SK-N-SH treated with all-trans-retinoic acid at 6 μM for 48 hours (cell line): ENCODE data around the gene BRD3.

Source experiments
- ARNTL ChIP-seq: fragments of 450-650 bp; formaldehyde crosslinking; IDR thresholded peaks from 2 replicates; pipeline ENCODE4 v1.5.0; 2020; ENCODE audit warnings: low read depth, mild to moderate bottlenecking, moderate library complexity, borderline replicate concordance
- CREB5 ChIP-seq: fragments of 250-450 bp; sonication (Bioruptor Pico); IDR thresholded peaks from 2 replicates; pipeline ENCODE4 v1.5.1; 2020; ENCODE audit warnings: low read depth, mild to moderate bottlenecking, moderate library complexity
- CSDC2 ChIP-seq: fragments of 250-450 bp; sonication (Bioruptor Pico); IDR thresholded peaks from 2 replicates; pipeline ENCODE4 v1.5.0; 2020; ENCODE audit warnings: mild to moderate bottlenecking, moderate library complexity
- GLIS3 ChIP-seq: fragments of 250-450 bp; sonication (Bioruptor Pico); IDR thresholded peaks from 2 replicates; pipeline ENCODE4 v1.5.0; 2020; ENCODE audit warnings: mild to moderate bottlenecking, moderate library complexity
- PATZ1 ChIP-seq: fragments of 250-450 bp; sonication (Bioruptor Pico); IDR thresholded peaks from 2 replicates; pipeline ENCODE4 v1.8.0; 2020; ENCODE audit warnings: mild to moderate bottlenecking, moderate library complexity, borderline replicate concordance
- POU6F1 ChIP-seq: fragments of 250-450 bp; sonication (Bioruptor Pico); IDR thresholded peaks from 2 replicates; pipeline ENCODE4 v1.8.0; 2021; ENCODE audit warnings: low read depth, mild to moderate bottlenecking, moderate library complexity, borderline replicate concordance
- PPARA ChIP-seq: fragments of 250-450 bp; sonication (Bioruptor Pico); IDR thresholded peaks from 2 replicates; pipeline ENCODE4 v1.5.0; 2020; ENCODE audit warnings: mild to moderate bottlenecking, borderline replicate concordance
- SNAI2 ChIP-seq: fragments of 250-450 bp; sonication (Bioruptor Pico); IDR thresholded peaks from 2 replicates; pipeline ENCODE4 v1.5.0; 2020; ENCODE audit warnings: mild to moderate bottlenecking, moderate library complexity
- TCF4 ChIP-seq: fragments of 250-450 bp; sonication (Bioruptor Pico); IDR thresholded peaks from 2 replicates; pipeline ENCODE4 v1.8.0; 2021; ENCODE audit warnings: mild to moderate bottlenecking, moderate library complexity, borderline replicate concordance
- TOX ChIP-seq: fragments of 250-450 bp; sonication (Bioruptor Pico); IDR thresholded peaks from 2 replicates; pipeline ENCODE4 v1.8.0; 2021; ENCODE audit warnings: mild to moderate bottlenecking, moderate library complexity, borderline replicate concordance
- TSHZ2 ChIP-seq: fragments of 250-450 bp; sonication (Bioruptor Pico); IDR thresholded peaks from 2 replicates; pipeline ENCODE4 v1.5.0; 2020; ENCODE audit warnings: mild to moderate bottlenecking, moderate library complexity
- ZC3H10 ChIP-seq: fragments of 250-450 bp; sonication (Bioruptor Pico); IDR thresholded peaks from 2 replicates; pipeline ENCODE4 v1.5.1; 2021; ENCODE audit warnings: mild to moderate bottlenecking, moderate library complexity
- ZFP3 ChIP-seq: fragments of 250-450 bp; sonication (Bioruptor Pico); IDR thresholded peaks from 2 replicates; pipeline ENCODE4 v1.5.0; 2020; ENCODE audit warnings: mild to moderate bottlenecking, moderate library complexity
- ZNF8 ChIP-seq: fragments of 450-650 bp; formaldehyde crosslinking; IDR thresholded peaks from 2 replicates; pipeline ENCODE4 v1.5.0; 2020; ENCODE audit warnings: mild to moderate bottlenecking, moderate library complexity

GRCh38 chr9:134040176-134040565 is 27.7 kb downstream of the BRD3 start:
- TF ChIP-seq GLIS3 (CRISPR knock-in tag), result no peak
- TF ChIP-seq ZC3H10 (CRISPR knock-in tag), result no peak
- TF ChIP-seq ZNF8 (CRISPR knock-in tag), result no peak
- no peak for TF ChIP-seq SNAI2 (CRISPR knock-in tag)
- TF ChIP-seq PPARA, result no peak
- no peak for TF ChIP-seq PATZ1 (CRISPR knock-in tag)
- TF ChIP-seq TSHZ2, result no peak
- TF ChIP-seq ZFP3 (CRISPR knock-in tag), result no peak
- TF ChIP-seq CREB5, result no peak
- no peak for TF ChIP-seq TOX (CRISPR knock-in tag)
- TF ChIP-seq ARNTL (CRISPR knock-in tag), result no peak
- TF ChIP-seq POU6F1 (CRISPR knock-in tag), result no peak
- no peak for TF ChIP-seq CSDC2 (CRISPR knock-in tag)
- no peak for TF ChIP-seq TCF4 (CRISPR knock-in tag)
